Stimulated activated CD4-positive, alpha-beta T cell treated with anti-CD3 and anti-CD28 coated beads, Interleukin-4, amount 100 ng/mL, for 4 hours (primary cell): ENCODE data around the gene UROC1.

ENCODE experiments used
- DNase-seq, 2 experiments: peaks; one replicate each; pipeline ENCODE4 v3.0.0-alpha.2; 2020

UROC1 gene

DNA sequence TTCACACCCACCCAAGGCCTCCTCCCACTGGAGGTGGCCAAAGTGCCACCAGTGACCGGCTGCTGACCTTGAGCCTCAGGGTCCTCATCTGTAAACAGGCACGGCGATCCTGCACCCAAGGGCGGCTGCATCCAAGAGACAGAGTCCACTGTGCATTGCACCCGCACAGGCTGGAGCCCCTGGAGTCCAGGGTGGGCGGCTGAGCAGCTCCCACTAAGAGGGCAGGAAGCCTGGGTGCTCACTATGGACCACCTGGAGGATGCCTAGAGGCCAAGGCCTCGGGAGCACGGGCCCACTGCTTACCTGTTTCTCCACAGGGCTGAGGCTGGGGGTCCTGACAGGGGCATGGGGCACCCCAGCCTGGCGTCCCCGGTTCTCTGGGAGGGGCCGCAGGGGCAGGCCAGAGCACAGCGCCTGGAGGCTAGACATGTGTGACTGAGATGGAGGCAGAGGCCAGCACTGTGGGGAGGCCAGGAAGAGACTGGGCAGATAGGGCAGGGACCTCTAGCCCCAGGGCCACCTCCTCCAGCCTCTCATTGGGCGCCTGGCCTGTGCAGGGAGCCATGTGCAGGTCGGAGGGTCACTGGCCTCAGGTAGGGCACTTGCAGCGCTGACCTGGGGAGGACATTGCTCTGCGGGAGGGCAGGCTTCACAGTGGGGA is at the start of gene UROC1:
Gene UROC1 (minus strand): TSS at position 483 of the 661 bp plus-strand sequence. CDS start 54 bp downstream, at position 429.
- DNase-seq: no peak

DNA sequence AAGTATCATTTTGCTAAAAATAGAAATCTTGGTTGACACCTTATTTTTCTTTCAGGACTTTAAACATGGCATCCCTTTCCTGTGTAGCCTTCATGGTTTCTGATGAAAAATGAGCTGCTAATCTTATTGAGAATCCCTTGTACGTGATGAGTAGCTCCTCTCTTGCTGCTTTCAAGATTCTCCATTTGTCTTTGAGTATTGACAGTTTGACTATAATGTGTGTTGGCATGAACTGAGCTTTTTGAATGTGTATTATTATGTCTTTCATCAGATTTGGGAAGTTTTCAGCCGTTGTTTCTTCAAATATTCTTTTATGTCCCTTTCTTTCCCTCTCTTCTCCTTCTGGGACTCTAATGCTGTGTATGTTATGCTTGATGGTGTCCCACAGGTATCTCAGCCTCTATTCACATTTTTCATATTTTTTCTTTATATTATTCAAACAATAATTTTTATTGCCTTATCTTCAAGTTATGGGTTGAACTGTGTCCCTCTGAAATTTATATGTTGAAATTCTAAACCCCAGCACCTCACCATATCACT is 45.2 kb upstream of the UROC1 start:
- DNase-seq: no peak

DNA sequence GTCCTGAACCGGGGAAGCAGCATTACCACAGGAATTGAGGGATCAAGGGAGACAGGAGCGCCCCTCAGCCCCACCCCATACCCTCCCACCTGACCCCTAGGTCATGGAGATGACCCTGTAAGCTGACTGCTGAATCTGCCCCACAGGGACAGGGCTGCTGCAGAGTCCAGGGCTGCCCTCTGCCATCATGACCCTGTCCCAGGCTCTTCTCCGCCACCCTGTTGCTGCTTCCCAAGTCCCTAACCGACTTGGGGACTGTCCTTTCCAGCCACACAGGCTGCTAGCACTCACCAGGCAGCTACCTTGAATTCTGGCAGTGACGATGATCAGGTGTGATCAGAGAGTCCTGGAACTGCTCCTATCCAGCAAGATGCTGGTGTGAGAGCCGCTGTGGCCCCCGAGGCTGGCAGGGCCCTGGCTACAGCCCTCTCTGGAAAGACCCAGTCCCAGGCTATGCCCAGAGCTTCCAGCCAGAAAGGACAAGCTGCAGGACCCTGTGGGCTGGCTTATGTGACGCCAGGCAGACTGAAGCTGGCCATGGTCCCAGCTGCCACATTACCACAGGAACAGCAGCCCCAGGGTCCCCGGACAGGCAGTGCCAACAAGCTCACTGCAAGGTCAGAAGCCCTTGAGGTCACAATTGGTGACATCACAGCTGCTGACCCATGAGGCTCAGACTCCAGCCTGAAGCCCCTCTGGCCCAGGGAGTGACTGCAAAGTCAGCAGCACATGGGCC is 40.9 kb upstream of the UROC1 start, which contains the start of gene C3orf22:
Gene C3orf22 (minus strand): TSS at position 597 of the 736 bp plus-strand sequence. CDS start 5,542 bp downstream, outside the sequence.
- DNase-seq: no peak

DNA sequence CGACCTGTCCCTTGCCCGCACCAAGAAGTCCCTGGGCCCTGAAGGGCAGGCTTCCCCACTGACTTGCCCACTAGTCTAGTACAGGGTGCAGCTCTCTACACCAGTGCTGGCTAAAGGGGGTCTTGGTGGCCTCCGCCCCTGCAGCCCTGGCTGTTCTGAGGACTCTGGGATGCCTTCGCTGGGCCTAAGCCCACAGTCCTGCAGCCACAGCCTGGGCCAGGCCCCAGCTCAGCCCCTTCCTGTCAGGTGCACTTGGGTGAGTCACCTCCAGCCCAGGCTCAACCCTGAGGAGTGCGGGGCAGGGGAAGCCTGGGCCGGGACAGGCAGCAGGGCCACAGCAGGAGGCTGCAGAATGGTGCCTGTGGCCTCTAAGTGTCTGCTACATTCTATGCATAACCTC is 40.2 kb upstream of the UROC1 start:
- DNase-seq: no peak

DNA sequence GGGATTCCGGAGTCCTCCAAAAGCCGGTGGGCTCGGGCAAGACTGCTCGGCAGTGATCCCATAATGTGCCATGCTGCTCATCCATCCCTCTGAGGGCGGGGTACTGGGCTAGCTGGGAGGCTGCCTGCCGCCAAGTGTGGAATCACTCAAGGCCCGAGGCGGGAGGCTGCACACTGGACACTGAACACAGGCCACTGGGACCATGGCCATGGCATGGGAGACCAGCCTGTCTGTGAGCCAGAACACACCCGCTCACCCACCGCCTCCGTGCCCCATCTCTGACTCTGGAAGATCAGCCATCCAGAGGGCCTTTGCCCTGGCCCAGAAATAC is 39.8 kb upstream of the UROC1 start:
- DNase-seq: no peak

DNA sequence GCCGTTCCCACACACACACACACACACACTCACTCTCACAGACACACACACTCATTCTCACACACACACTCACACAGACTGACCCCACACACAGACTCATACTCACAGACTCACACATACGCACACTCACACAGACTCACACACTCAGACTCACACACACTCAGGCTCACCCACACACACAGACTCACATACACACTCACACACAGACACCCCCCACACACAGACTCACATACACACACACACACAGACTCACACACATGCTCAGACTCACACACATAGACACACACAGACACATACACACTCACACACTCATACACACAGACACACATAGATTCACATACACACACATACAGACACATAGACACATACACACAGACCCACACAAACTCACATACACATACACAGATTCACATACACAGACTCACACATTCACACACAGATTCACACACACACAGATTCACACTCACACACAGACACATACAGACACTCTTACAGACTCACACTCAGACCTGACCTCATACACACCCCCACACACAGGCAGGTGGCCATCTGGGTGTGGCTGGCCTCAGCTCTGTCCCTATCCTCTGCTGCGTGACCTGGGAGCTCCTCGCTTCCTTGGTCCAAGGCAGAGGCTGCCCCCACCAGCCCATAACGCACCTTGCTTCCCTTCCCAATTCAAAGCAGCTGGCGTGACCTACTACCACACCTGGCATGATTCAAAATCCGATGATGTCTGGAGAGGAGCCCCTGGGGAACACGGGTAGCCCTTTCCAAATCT is 39.3 kb upstream of the UROC1 start:
- DNase-seq: no peak

DNA sequence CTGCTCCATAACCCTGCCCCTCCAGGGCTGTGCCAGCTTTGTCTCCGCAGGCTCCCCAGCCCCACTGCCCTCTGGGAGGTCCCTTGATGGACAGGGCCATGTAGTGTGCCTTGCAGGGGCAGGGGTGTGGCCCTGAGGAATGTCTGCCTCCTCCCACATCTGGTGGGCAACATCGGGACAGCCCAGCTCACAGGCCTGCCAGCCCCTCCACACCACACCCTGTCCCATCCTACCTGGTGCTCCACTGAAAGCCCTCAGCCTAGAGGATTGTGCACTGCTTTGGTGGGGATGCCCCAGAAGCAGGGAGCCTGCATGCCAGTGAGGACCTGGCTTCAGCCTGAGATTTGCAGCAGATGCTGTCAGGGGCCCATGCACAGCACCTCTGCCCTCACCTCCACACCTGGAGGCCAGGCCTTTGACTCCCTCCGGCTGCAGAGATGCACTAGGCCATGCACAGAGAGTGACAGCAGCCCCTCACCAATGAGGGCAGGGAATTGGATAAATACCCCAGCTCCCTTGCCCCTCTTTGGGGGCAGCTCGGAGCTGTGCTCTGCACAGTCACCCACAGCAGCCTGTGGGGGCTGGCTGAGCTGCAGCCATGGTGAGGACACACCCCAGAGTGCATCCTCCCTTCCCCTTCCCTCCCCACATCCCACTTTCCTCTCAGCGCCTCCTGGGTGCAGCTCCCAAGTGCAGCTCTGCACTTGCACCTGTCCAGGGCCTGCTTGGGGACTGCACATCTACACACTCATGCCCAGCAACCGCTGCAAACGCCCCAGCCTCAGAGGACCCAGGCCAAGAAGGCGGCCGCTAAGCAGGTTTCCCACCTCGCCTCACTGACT is 38.4 kb upstream of the UROC1 start:
- DNase-seq: no peak

DNA sequence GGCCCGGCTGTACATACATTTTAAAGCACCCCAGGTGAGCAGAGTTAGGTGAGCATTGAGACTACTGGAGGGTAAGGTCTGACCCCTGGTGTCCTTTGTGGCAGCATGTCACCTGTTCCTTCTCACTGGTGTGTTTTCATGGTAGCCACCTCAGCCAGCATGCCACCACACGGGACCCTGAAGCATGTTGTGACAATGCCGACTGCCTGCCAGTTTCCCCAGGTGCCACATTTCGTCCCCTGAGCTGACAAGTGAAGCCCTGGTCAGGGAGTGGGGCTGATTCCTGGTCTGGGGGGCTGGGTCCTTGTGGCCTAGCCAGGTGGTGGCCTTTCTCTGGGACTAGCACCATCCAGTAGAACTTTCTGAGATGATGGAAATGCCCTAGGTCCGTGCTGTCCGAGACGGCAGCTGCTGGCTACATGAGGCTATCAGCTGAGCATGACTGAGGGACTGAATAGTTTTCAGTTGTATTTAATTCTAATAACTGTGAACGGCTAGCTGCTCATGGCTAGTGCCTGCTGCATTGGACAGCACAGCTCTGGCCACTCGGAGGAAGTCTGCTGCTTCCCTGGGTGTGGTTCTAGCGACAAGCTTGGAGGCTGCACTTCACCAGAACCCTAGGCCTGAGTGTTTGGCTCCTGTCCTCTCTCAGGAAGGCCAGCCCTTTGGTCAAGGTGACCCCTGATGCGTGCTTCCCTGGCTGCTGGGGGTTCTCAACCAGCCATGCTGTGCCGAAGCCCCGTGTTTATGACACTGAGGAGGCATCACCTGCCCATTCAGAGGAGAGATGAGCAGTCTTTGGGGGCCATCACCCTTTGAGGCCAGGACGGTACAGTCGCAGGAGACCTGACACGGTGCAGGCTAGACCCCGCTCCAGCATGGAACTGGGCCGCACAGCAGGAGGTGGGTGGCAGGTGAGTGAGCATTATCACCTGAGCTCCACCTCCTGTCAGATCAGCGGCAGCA is 37.3 kb upstream of the UROC1 start:
- no peak for DNase-seq

DNA sequence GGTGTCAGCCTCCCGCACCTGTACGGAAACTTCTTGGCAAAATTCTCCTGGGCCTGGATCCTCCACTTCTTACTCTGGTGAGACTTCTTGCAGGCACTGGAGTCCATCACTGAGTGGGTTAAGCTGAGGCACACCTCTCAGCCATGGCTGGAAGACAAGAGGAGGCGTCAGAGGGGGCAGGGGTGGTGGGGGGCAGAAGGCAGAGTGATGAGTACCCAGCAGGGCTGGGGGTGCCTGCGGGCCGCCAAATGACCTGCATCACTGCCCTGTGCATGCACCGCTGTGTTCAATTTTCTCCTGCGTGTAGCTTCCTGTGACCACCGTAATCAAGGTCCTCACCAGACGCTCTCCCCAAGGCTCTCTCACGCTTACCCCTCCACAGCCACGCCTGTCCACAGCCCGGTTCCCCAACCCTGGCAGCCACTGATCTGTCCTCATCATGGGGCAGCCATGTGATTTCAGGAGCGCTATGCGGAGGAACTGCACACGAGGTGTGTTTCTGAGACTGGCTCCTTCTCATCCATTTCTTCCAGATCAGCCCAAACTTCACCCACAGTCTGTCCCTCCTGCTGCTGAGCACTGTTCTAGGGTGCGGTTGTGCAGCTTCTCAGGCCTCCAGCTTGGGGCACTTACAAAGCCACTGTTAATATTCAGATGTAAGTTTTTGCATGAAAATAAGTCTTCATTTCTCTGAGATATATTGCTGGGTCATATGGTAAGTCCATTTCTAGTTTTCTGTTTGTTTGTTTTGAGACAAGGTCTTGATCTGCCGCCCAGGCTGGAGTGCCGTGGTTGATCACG is 35.9 kb upstream of the UROC1 start:
- no peak for DNase-seq

DNA sequence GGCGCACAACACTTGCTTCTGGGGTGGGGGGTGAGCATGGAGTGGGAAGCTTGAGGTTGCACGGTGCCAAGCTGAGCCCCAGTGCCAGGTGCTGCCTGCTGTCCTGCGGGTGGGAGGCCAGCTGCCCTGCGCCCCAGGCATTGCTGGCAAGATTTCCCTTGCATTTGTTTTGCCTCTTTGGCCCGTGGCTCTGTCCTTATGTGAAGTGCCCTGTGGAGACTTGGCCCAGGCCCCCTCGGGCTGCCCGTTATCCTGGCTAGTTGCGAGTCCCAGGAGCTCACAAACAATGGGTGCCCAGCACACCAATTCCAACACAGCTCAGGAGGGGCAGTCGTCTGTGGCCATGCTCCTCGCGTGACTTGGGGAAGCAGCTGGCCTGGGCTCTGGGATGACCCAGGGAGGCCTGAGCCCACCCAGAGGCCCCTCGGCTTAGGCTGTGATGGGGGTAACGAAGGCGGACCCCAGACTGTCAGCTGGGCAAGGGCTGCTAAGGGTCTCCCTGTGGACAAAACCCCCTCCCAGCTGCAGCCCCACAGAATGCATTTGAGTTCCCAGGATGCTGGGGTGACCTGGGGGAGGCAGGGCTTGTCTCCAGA is 35.2 kb upstream of the UROC1 start:
- no peak for DNase-seq

DNA sequence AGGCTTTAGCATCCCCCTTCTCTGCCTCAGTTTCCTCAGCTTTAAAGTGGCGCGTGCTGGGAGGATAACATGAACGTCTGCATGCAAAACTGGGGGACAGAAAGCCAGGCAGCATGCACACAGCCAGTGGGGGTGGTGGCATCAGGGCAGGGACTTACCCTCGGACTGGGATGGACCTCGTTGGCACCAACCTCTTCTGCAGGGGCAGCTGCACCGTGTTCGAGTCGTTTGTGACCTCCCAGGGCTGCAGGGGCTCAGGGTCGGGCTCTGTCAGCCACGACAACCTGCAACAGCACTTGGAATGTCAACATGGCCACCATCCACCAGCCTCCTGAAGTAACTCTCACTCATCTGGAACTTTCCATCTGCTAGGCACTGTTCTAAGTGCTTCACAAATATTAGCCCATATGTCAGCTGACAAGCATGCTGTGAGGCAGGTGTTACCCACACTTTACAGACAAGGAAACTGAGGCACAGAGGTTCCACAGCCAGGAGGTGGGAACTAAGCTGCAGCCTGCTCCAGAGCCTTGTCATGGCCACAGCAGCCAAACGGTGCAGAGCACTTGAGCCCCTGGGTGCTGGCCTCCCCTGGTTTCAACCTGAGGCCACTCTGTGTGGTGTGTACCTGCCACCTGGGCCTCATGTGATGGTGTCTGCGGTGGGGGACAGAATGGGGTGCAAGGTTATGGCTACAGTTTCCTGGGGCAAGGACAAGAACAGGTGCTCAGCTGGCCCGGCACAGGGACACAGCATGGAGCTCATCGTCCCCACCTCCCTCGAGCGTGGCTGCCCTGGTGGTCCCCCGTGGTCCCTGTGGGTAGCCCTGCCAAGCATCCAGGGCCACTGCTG is 34.5 kb upstream of the UROC1 start:
- no peak for DNase-seq

DNA sequence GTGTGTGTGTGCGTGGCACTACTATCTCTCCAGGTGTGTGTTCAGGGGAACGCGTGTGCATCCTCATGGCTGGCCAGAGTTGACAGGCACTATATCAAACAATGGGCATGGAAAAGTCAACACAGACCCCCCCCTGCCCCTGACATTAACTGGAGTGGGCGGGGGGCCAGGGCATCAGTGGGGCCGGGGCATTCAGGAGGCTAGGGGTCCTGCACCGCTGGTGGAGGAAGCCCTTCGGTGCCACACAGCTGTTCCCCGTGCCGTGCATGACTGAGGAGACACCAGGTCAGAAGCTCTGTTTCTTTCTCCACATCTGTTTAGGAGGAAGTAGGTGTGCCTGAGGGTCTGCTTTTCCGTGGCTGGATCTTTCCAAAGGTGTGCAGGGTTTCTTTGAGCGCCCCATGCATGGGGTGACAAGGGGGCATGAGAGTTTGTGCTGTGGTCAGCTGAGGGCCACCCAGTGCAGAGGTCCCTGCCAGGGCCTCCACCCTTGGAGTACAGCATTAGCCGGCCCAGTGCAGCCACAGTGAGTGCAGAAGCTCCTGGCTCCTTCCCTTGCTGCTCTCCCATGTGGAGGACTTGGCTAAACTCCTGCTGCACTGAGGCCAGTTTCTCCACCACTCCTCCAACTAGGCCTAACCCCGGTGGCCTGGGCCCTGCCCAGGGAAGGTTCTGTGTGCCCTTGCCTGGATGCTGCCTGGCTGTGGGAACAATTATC is 33.7 kb upstream of the UROC1 start:
- DNase-seq: no peak

DNA sequence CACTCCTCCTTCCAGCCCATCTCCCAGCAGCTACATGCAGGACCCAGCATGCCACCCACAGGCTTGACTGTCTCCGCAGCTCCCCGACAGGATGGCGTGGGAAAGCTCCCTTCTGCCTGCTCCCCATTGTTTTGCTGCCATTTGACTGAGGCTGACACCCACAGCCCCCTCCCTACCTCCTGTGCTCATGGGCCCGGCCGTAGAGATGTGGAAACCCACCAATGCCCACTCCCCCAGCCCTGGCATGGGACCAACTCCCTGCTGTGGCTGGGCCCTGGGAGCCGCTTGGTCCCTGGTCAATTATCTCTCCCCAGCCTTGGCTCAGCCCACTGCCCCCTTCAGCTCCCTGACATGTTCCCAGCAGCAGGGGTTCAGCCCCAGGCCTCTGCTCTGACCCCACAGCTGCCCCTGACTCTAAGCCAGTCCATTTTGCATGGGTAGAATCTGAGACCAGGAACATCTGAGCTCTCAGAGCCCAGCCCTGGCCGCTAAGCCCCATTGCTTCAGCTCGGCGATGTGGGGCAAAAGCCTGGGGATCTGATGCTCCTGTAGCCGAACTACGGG is 33.0 kb upstream of the UROC1 start:
- no peak for DNase-seq

DNA sequence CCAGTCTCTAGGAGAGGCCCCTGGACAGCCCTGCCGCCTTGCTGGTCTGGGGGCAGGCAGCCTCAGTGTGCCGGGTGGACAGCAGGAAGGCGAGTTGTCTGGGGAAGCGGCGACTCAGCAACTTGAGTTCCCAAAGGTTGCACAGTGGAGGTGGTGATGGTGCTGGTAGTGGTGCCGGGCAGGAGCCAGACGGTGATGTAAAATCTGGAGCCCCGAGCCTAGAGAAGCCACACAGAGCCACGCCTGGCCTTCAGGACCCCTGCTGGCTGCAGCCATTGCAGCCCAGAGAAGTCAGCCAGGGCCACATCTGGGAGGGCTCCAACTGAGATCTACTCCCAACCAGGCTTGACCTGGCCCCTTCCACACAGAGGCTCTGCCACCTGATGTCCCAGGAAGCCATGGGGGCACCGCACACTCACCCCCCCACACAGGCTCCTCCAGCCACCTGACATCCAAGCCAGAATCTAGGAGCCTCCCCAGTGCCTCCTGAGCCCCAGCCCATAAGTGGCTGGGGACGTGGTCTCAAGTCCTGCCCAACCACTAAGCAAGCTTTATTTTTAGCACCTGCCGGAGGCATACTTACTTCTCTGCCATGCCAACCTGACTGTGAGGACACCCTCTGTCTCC is 32.4 kb upstream of the UROC1 start:
- no peak for DNase-seq

DNA sequence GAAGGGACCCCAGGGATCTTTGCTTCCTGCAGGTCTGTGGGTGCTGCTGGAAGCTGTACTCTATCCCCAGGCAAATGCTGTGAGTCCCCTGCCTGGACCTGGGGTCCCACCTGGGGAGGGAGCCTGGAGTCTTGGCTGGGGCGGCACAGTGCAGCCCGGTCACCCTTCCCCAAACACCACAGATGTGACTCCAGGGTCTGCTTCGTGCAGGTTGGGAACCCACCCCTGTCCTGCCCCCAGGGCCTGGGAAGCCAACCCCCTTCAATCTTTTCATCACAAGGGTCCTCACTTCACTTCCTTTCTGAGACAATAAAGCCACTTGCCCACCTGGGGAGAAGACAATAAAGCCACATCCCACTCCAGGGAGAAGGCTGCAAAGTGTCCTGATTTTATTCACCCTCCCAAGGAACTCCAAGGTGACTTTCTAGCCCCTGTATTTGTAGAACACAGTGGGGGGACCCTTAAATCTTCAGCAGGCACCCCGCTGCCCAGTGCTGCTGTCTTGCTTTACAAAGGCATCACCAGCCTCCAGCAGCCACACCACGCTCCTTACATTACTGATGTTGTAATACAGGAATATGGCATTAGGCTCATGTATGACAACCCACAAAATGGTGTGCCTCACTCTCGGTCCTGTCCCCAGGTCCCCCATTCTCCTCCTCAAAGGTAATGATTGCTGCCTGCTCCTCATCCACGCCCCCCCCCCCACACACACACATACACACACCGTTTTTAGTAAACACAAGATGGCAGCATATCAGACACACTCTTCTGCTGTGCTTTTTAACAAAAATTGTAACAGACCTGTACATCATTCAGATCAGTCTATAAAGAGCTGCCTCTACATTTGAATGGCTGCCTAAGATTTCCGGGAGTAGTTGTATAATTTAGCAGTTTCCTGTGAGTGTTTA is 31.2 kb upstream of the UROC1 start:
- no peak for DNase-seq

DNA sequence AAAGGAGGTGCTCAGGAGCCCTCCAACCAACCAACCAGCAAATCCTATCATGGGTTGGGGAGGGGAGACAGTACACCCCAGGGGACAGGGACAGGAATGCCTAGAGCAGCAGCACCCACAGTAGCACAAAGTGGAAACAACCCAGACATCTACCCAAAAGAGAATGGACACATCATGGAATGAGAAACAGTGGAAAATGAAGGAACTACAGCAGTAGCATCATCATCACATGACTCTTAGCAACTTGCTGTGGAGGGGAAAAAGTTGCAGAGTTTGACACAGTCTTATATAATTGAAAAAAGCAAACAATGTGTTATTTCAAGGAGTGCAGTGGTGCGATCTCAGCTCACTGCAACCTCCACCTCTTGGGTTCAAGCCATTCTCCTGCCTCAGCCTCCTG is 30.1 kb upstream of the UROC1 start:
- DNase-seq: no peak
